CD4-positive, alpha-beta T cell treated with Interleukin-4 for 1 hour (primary cell): ENCODE results near the gene SPDYE6.
A peak's percentile ranks its signal among the peaks of the same experiment; 100 is the strongest.
"Not testable (repeated sequence)": the region's sequence is repeated elsewhere in the genome, so short reads cannot be mapped to it uniquely, and the experiment has no call there.

Experiments used
- DNase-seq, 2 donors: peaks; one replicate each; pipeline ENCODE4 v3.0.0-alpha.2; 2020 to 2022

Gene SPDYE6

GRCh38 chr7:102356344-102356743, at the start of gene SPDYE6:
SPDYE6 (minus strand) TSS chr7:102356444; CDS start chr7:102356023, 421 bp downstream.
- not testable (repeated sequence) for DNase-seq

GRCh38 chr7:102404862-102405188, 48.6 kb upstream of the SPDYE6 start:
- DNase-seq: not testable (repeated sequence)

- peak; percentile 69 to 79 for DNase-seq
These were observed 48.0 kb upstream of the SPDYE6 start for GRCh38 chr7:102404005-102404861.

- DNase-seq: no peak
These were observed 47.3 kb upstream of the SPDYE6 start for GRCh38 chr7:102403563-102403962.

GRCh38 chr7:102400360-102400759, 44.1 kb upstream of the SPDYE6 start:
- no peak for DNase-seq

GRCh38 chr7:102398543-102398942, 42.3 kb upstream of the SPDYE6 start:
- DNase-seq: no peak

GRCh38 chr7:102396710-102397019, 40.4 kb upstream of the SPDYE6 start:
- DNase-seq: no peak

GRCh38 chr7:102395873-102396709, 39.8 kb upstream of the SPDYE6 start, which contains the start of gene PRKRIP1:
PRKRIP1 (plus strand) TSS chr7:102396363; CDS start chr7:102396412, 49 bp downstream.
- peak; percentile 93 for DNase-seq

- no peak for DNase-seq
These were observed 39.3 kb upstream of the SPDYE6 start for GRCh38 chr7:102395592-102395872.

- DNase-seq: no peak
These were observed 37.2 kb upstream of the SPDYE6 start for GRCh38 chr7:102393467-102393866.

GRCh38 chr7:102392330-102392729, 36.1 kb upstream of the SPDYE6 start:
- no peak for DNase-seq

- DNase-seq: peak; percentile 70 to 71
These were observed 34.6 kb upstream of the SPDYE6 start for GRCh38 chr7:102390697-102391484.

- no peak for DNase-seq
These were observed 33.6 kb upstream of the SPDYE6 start for GRCh38 chr7:102389810-102390209.

- DNase-seq: no peak
These were observed 30.8 kb upstream of the SPDYE6 start for GRCh38 chr7:102387064-102387463.

- not testable (repeated sequence) for DNase-seq
These were observed 25.6 kb upstream of the SPDYE6 start for GRCh38 chr7:102381696-102382425.

- DNase-seq: not testable (repeated sequence)
These were observed 24.6 kb upstream of the SPDYE6 start for GRCh38 chr7:102380837-102381236.

- no peak for DNase-seq
These were observed 20.8 kb upstream of the SPDYE6 start for GRCh38 chr7:102376964-102377466.

- DNase-seq: not testable (repeated sequence)
These were observed 16.6 kb upstream of the SPDYE6 start for GRCh38 chr7:102372796-102373195.

GRCh38 chr7:102370038-102370437, 13.8 kb upstream of the SPDYE6 start:
- DNase-seq: not testable (repeated sequence)

GRCh38 chr7:102365390-102365789, 9.1 kb upstream of the SPDYE6 start:
- not testable (repeated sequence) for DNase-seq

GRCh38 chr7:102364394-102364886, 8.2 kb upstream of the SPDYE6 start:
- not testable (repeated sequence) for DNase-seq
